ENCODE measurements around the gene WDR87. TPM values are rescaled to one million over a fixed set of nuclear protein-coding genes. Genes with fewer than 3 reads are reported as not detected.

Gene WDR87
- total and polyA plus RNA-seq, 4 donors, result not detected

DNA sequence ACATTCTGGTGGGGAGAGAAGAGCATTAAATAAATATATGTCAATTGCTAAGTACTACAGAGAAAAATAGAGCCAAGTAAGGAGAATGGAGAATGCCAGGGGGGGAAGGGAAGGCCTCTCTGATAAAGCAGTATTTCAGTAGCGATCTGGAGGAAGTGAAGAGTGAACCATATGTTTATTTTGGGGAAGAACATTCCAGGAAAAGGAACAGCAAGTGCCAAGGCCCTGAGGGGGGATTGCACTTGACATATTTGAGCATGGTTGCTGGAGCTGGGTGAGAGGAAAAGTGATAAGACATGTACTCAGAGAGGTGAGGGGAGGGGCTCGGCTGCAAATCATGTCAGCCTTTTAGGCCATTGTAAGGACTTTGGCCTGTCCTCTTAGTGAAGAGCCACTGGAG is 30.4 kb downstream of the WDR87 start:
- H3K36me3 ChIP-seq (ENCODE audit: control insufficient read depth in 4 of 4, insufficient read depth in 3 of 4, low read depth in 1 of 4, low read length in 3 of 4), result no peaks in the 10 kb centered on the region
- WGBS, result 49% methylated on average over 2 of the region's 2 CpGs
- no peak for TF ChIP-seq GABPA (IDR thresholded peaks at IDR 0.05 in 1 of 2, conservative IDR thresholded peaks at IDR 0.05 in 1 of 2)
- TF ChIP-seq, protein P1, sequence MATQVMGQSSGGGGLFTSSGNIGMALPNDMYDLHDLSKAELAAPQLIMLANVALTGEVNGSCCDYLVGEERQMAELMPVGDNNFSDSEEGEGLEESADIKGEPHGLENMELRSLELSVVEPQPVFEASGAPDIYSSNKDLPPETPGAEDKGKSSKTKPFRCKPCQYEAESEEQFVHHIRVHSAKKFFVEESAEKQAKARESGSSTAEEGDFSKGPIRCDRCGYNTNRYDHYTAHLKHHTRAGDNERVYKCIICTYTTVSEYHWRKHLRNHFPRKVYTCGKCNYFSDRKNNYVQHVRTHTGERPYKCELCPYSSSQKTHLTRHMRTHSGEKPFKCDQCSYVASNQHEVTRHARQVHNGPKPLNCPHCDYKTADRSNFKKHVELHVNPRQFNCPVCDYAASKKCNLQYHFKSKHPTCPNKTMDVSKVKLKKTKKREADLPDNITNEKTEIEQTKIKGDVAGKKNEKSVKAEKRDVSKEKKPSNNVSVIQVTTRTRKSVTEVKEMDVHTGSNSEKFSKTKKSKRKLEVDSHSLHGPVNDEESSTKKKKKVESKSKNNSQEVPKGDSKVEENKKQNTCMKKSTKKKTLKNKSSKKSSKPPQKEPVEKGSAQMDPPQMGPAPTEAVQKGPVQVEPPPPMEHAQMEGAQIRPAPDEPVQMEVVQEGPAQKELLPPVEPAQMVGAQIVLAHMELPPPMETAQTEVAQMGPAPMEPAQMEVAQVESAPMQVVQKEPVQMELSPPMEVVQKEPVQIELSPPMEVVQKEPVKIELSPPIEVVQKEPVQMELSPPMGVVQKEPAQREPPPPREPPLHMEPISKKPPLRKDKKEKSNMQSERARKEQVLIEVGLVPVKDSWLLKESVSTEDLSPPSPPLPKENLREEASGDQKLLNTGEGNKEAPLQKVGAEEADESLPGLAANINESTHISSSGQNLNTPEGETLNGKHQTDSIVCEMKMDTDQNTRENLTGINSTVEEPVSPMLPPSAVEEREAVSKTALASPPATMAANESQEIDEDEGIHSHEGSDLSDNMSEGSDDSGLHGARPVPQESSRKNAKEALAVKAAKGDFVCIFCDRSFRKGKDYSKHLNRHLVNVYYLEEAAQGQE (IDR thresholded peaks at IDR 0.05), result no peak
- TF ChIP-seq YY1 (IDR thresholded peaks at IDR 0.05), result no peak
- no peak for TF ChIP-seq ATF3 (IDR thresholded peaks at IDR 0.05)
- DNase-seq (ENCODE audit: low spot score), result no peak
- no peak overlapping the region for H3K4me3 ChIP-seq (ENCODE audit: low read depth in 1 of 3, low read length in 3 of 3)
- H3K4me1 ChIP-seq (ENCODE audit: control insufficient read depth in 4 of 4, insufficient read depth in 4 of 4, low read length in 3 of 4), result no peaks in the 10 kb centered on the region
- H3K27me3 ChIP-seq (ENCODE audit: control insufficient read depth in 4 of 4, insufficient read depth in 4 of 4, low read length in 3 of 4), result no peaks in the 10 kb centered on the region
- no peak overlapping the region for H3K27ac ChIP-seq (ENCODE audit: low read depth in 1 of 2, low read length in 2 of 2)
- peaks cover 0 to 2% (median 0%) of the 10 kb centered on the region in 4 donors for H3K9me3 ChIP-seq (ENCODE audit: control insufficient read depth in 4 of 4, low read length in 3 of 4)
- no peak overlapping the region for H3K9ac ChIP-seq (ENCODE audit: low read depth in 1 of 2, low read length in 2 of 2)

GRCh38 chr19:37874784-37875183 is 31.6 kb downstream of the WDR87 start:
- no peak overlapping the region for H3K9ac ChIP-seq (ENCODE audit: low read depth in 1 of 2, low read length in 2 of 2)
- no peaks in the 10 kb centered on the region for H3K4me1 ChIP-seq (ENCODE audit: control insufficient read depth in 4 of 4, insufficient read depth in 4 of 4, low read length in 3 of 4)
- H3K36me3 ChIP-seq (ENCODE audit: control insufficient read depth in 4 of 4, insufficient read depth in 3 of 4, low read depth in 1 of 4, low read length in 3 of 4), result no peaks in the 10 kb centered on the region
- H3K9me3 ChIP-seq (ENCODE audit: control insufficient read depth in 4 of 4, low read length in 3 of 4), result peaks cover 0 to 3% (median under 1%) of the 10 kb centered on the region in 4 donors
- H3K27ac ChIP-seq (ENCODE audit: low read depth in 1 of 2, low read length in 2 of 2), result no peak overlapping the region
- no peak for TF ChIP-seq HNF4A (conservative IDR thresholded peaks at IDR 0.05)
- no peak for TF ChIP-seq EGR1 (IDR thresholded peaks at IDR 0.05; ENCODE audit: low read depth in 2 of 2)
- TF ChIP-seq FOXA1 (IDR thresholded peaks at IDR 0.05), result no peak
- no peak for TF ChIP-seq HNF4G (IDR thresholded peaks at IDR 0.05)
- TF ChIP-seq YY1 (IDR thresholded peaks at IDR 0.05), result no peak
- TF ChIP-seq CTCF (IDR thresholded peaks at IDR 0.05; ENCODE audit: low read depth, low read length, missing input control), result no peak
- no peak for TF ChIP-seq TAF1 (conservative IDR thresholded peaks at IDR 0.05)
- TF ChIP-seq, protein P1 (IDR thresholded peaks at IDR 0.05), result no peak
- no peak for TF ChIP-seq RAD21 (IDR thresholded peaks at IDR 0.05)
- no peak for TF ChIP-seq GABPA (IDR thresholded peaks at IDR 0.05 in 1 of 2, conservative IDR thresholded peaks at IDR 0.05 in 1 of 2)
- no peak for TF ChIP-seq NR2F2 (IDR thresholded peaks at IDR 0.05)
- no peak for TF ChIP-seq SP1 (IDR thresholded peaks at IDR 0.05)
- no peak for TF ChIP-seq JUND (IDR thresholded peaks at IDR 0.05)
- TF ChIP-seq RXRA (IDR thresholded peaks at IDR 0.05), result no peak
- TF ChIP-seq ATF3 (IDR thresholded peaks at IDR 0.05), result no peak
- no peak for TF ChIP-seq ZBTB33 (IDR thresholded peaks at IDR 0.05)
- TF ChIP-seq FOXA2 (IDR thresholded peaks at IDR 0.05), result no peak
- H3K27me3 ChIP-seq (ENCODE audit: control insufficient read depth in 4 of 4, insufficient read depth in 4 of 4, low read length in 3 of 4), result no peaks in the 10 kb centered on the region
- no peak for DNase-seq (ENCODE audit: low spot score)
- 33% methylated on average over 3 of the region's 3 CpGs for WGBS
- H3K4me3 ChIP-seq (ENCODE audit: low read depth in 1 of 3, low read length in 3 of 3), result no peak overlapping the region
